HepG2 (cell line): ENCODE results near the gene FRG1. TPM values are rescaled to one million over a fixed set of nuclear protein-coding genes. Genes with fewer than 3 reads are reported as not detected.
A peak's percentile ranks its signal among the peaks of the same experiment; 100 is the strongest.

Experiments used
- CBX5 ChIP-seq: sonication (generic); formaldehyde crosslinking; IDR thresholded peaks from 2 replicates; pipeline ENCODE4 v1.4.0; 2020; ENCODE audit warnings: missing genetic modification reagents, borderline replicate concordance
- EED ChIP-seq: sonication (generic); formaldehyde crosslinking; IDR thresholded peaks from 2 replicates; pipeline ENCODE4 v1.5.0; 2020; ENCODE audit warnings: mild to moderate bottlenecking, missing genetic modification reagents
- FIP1L1 ChIP-seq: fragments of 200-400 bp; formaldehyde crosslinking; IDR thresholded peaks from 2 replicates; pipeline ENCODE4 v1.6.1; 2018; ENCODE audit warnings: low read depth, mild to moderate bottlenecking, low read length, moderate library complexity, borderline replicate concordance; ENCODE audit not compliant: insufficient read depth
- FOXK2 ChIP-seq: fragments of 450-650 bp; IDR thresholded peaks from 2 replicates; pipeline ENCODE4 v1.6.1; 2016
- GZF1 ChIP-seq: sonication (generic); formaldehyde crosslinking; IDR thresholded peaks from 2 replicates; pipeline ENCODE4 v1.5.1; 2020; ENCODE audit warnings: mild to moderate bottlenecking, missing genetic modification reagents
- NFIB ChIP-seq: sonication (generic); formaldehyde crosslinking; IDR thresholded peaks from 2 replicates; pipeline ENCODE4 v1.9.0; 2021; ENCODE audit warnings: missing genetic modification reagents, mild to moderate bottlenecking, borderline replicate concordance
- NFRKB ChIP-seq: fragments of 450-650 bp; IDR thresholded peaks from 2 replicates; pipeline ENCODE4 v1.6.1; 2017
- SIN3B ChIP-seq: fragments of 150-350 bp; IDR thresholded peaks from 2 replicates; pipeline ENCODE4 v1.6.1; 2014; ENCODE audit warnings: low read length
- ZNF367 ChIP-seq: sonication (generic); formaldehyde crosslinking; IDR thresholded peaks from 2 replicates; pipeline ENCODE4 v1.4.0; 2020; ENCODE audit warnings: missing genetic modification reagents, borderline replicate concordance
- ZNF878 ChIP-seq: sonication (generic); formaldehyde crosslinking; IDR thresholded peaks from 2 replicates; pipeline ENCODE4 v1.8.1; 2023; ENCODE audit warnings: mild to moderate bottlenecking, missing genetic modification reagents, moderate library complexity
- polyA plus RNA-seq, 8 experiments: library from polyadenylated mRNA; depleted of rRNA in 3 of 8; stranded (reverse) in 7 of 8; unstranded in 1 of 8; fragments of >200 nt; fragmentation: Illumina TruSeq in 4 of 8; extraction: Trizol in 4 of 8; gene quantifications; 2 replicates each; pipeline versions ENCODE4 v1.2.1 to v1.2.3, GENCODE V29; 2011 to 2016; ENCODE audit warnings: low read depth in 4 of 8, missing spikeins in 1 of 8, mixed read lengths in 1 of 8; ENCODE audit not compliant: insufficient read depth in 1 of 8
- total RNA-seq, 5 experiments: library from RNA; depleted of rRNA; stranded (reverse); fragments of >200 nt; fragmentation: Illumina TruSeq; extraction: Trizol; gene quantifications; 2 replicates each; pipeline ENCODE4 v1.2.3, GENCODE V29; 2016; ENCODE audit warnings: low read depth in 1 of 5
- TF ChIP-seq, protein P1 (sequence below): IDR thresholded peaks from 2 replicates; pipeline ENCODE4 v1.6.1; 2016; ENCODE audit warnings: low read depth
- TF ChIP-seq, protein P2 (sequence below): sonication (generic); formaldehyde crosslinking; IDR thresholded peaks from 2 replicates; pipeline ENCODE4 v1.4.0; 2020; ENCODE audit warnings: missing genetic modification reagents
- TF ChIP-seq, protein P3 (sequence below): sonication (generic); formaldehyde crosslinking; IDR thresholded peaks from 2 replicates; pipeline ENCODE4 v1.4.0; 2020; ENCODE audit warnings: missing genetic modification reagents, borderline replicate concordance
- TF ChIP-seq, protein P4 (sequence below): sonication (generic); formaldehyde crosslinking; IDR thresholded peaks from 2 replicates; pipeline ENCODE4 v1.4.0; 2020; ENCODE audit warnings: missing genetic modification reagents, borderline replicate concordance
- TF ChIP-seq, protein P5 (sequence below): sonication (generic); formaldehyde crosslinking; IDR thresholded peaks from 2 replicates; pipeline ENCODE4 v1.4.0; 2020; ENCODE audit warnings: missing genetic modification reagents, borderline replicate concordance

FRG1 gene
- total and polyA plus RNA-seq, 2 of the 13 experiments (the other 11 are each of a cell fraction or from before 2014, with no cell fraction given) = 5.7 to 42.6 TPM

DNA sequence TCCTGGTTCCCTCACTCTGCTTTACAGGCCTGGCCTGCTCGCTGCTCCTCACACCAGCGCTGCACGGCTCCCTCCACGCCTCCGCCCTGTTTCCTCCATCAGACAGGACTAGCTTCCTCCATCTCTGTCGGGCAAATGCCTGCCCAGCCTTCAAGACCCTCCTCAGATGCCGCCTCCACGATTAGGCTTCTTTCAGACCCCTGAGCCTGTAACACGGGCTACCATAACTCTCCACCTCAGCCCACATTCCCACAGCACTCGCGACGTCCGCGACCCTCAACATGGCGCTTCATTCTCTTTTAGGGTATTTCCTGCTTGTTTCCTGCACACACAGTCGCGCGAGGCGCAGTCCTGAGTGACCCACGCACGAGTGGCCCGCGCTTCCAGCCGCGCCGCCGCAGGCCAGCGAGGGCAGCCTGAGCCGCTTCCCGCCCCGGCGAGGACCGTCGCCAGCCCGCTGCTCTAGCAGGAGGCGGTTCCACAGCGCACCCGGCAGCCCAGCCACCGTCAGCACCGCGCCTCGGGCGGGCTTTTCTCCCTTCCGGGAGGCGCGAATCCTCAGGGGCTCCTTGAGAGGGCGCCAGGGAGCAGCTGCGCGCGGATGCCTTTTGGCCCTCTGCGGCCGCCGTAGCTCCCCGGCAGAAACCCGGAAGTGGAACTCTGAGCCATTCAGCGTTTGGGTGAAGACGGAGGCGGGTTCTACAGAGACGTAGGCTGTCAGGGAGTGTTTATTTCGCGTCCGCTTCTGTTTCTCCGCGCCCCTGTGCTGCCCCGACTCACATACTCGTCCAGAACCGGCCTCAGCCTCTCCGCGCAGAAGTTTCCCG lies at the start of gene FRG1 (continued):
- TF ChIP-seq, protein P1, sequence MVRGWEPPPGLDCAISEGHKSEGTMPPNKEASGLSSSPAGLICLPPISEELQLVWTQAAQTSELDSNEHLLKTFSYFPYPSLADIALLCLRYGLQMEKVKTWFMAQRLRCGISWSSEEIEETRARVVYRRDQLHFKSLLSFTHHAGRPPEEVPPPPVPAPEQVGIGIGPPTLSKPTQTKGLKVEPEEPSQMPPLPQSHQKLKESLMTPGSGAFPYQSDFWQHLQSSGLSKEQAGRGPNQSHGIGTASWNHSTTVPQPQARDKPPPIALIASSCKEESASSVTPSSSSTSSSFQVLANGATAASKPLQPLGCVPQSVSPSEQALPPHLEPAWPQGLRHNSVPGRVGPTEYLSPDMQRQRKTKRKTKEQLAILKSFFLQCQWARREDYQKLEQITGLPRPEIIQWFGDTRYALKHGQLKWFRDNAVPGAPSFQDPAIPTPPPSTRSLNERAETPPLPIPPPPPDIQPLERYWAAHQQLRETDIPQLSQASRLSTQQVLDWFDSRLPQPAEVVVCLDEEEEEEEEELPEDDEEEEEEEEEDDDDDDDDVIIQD = peak; percentile 83; the same call in 1 of the 2 replicates
- TF ChIP-seq, protein P2, sequence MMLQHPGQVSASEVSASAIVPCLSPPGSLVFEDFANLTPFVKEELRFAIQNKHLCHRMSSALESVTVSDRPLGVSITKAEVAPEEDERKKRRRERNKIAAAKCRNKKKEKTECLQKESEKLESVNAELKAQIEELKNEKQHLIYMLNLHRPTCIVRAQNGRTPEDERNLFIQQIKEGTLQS (CRISPR knock-in tag) = peak; percentile 61; the same call in 1 of the 2 replicates
- TF ChIP-seq, protein P3, sequence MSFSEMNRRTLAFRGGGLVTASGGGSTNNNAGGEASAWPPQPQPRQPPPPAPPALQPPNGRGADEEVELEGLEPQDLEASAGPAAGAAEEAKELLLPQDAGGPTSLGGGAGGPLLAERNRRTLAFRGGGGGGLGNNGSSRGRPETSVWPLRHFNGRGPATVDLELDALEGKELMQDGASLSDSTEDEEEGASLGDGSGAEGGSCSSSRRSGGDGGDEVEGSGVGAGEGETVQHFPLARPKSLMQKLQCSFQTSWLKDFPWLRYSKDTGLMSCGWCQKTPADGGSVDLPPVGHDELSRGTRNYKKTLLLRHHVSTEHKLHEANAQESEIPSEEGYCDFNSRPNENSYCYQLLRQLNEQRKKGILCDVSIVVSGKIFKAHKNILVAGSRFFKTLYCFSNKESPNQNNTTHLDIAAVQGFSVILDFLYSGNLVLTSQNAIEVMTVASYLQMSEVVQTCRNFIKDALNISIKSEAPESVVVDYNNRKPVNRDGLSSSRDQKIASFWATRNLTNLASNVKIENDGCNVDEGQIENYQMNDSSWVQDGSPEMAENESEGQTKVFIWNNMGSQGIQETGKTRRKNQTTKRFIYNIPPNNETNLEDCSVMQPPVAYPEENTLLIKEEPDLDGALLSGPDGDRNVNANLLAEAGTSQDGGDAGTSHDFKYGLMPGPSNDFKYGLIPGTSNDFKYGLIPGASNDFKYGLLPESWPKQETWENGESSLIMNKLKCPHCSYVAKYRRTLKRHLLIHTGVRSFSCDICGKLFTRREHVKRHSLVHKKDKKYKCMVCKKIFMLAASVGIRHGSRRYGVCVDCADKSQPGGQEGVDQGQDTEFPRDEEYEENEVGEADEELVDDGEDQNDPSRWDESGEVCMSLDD (CRISPR knock-in tag) = peak; percentile 42; the same call in 1 of the 2 replicates
- TF ChIP-seq ZNF367 (CRISPR knock-in tag) (no peak), ZNF878 (CRISPR knock-in tag) (peak; percentile 92), CBX5 (CRISPR knock-in tag) (peak; percentile 58; the same call in 1 of the 2 replicates), NFRKB (no peak), NFIB (CRISPR knock-in tag) (no peak), EED (CRISPR knock-in tag) (peak; percentile 94), SIN3B (peak; percentile 66), FIP1L1 (0 out of 2 replicates have a peak, but pooled peaks have one; percentile 56), GZF1 (CRISPR knock-in tag) (no peak), FOXK2 (peak; percentile 26; the same call in 1 of the 2 replicates)
- TF ChIP-seq, protein P4, sequence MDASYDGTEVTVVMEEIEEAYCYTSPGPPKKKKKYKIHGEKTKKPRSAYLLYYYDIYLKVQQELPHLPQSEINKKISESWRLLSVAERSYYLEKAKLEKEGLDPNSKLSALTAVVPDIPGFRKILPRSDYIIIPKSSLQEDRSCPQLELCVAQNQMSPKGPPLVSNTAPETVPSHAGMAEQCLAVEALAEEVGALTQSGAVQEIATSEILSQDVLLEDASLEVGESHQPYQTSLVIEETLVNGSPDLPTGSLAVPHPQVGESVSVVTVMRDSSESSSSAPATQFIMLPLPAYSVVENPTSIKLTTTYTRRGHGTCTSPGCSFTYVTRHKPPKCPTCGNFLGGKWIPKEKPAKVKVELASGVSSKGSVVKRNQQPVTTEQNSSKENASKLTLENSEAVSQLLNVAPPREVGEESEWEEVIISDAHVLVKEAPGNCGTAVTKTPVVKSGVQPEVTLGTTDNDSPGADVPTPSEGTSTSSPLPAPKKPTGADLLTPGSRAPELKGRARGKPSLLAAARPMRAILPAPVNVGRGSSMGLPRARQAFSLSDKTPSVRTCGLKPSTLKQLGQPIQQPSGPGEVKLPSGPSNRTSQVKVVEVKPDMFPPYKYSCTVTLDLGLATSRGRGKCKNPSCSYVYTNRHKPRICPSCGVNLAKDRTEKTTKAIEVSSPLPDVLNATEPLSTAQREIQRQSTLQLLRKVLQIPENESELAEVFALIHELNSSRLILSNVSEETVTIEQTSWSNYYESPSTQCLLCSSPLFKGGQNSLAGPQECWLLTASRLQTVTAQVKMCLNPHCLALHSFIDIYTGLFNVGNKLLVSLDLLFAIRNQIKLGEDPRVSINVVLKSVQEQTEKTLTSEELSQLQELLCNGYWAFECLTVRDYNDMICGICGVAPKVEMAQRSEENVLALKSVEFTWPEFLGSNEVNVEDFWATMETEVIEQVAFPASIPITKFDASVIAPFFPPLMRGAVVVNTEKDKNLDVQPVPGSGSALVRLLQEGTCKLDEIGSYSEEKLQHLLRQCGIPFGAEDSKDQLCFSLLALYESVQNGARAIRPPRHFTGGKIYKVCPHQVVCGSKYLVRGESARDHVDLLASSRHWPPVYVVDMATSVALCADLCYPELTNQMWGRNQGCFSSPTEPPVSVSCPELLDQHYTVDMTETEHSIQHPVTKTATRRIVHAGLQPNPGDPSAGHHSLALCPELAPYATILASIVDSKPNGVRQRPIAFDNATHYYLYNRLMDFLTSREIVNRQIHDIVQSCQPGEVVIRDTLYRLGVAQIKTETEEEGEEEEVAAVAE (CRISPR knock-in tag) = peak; percentile 84; the same call in 1 of the 2 replicates
- TF ChIP-seq, protein P5, sequence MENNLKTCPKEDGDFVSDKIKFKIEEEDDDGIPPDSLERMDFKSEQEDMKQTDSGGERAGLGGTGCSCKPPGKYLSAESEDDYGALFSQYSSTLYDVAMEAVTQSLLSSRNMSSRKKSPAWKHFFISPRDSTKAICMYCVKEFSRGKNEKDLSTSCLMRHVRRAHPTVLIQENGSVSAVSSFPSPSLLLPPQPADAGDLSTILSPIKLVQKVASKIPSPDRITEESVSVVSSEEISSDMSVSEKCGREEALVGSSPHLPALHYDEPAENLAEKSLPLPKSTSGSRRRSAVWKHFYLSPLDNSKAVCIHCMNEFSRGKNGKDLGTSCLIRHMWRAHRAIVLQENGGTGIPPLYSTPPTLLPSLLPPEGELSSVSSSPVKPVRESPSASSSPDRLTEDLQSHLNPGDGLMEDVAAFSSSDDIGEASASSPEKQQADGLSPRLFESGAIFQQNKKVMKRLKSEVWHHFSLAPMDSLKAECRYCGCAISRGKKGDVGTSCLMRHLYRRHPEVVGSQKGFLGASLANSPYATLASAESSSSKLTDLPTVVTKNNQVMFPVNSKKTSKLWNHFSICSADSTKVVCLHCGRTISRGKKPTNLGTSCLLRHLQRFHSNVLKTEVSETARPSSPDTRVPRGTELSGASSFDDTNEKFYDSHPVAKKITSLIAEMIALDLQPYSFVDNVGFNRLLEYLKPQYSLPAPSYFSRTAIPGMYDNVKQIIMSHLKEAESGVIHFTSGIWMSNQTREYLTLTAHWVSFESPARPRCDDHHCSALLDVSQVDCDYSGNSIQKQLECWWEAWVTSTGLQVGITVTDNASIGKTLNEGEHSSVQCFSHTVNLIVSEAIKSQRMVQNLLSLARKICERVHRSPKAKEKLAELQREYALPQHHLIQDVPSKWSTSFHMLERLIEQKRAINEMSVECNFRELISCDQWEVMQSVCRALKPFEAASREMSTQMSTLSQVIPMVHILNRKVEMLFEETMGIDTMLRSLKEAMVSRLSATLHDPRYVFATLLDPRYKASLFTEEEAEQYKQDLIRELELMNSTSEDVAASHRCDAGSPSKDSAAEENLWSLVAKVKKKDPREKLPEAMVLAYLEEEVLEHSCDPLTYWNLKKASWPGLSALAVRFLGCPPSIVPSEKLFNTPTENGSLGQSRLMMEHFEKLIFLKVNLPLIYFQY (CRISPR knock-in tag) = peak; percentile 90
